Measurements from ENCODE around the gene RAVER1. TPM values are rescaled to one million over a fixed set of nuclear protein-coding genes. Genes with fewer than 3 reads are reported as not detected.

The RAVER1 gene, protein sequence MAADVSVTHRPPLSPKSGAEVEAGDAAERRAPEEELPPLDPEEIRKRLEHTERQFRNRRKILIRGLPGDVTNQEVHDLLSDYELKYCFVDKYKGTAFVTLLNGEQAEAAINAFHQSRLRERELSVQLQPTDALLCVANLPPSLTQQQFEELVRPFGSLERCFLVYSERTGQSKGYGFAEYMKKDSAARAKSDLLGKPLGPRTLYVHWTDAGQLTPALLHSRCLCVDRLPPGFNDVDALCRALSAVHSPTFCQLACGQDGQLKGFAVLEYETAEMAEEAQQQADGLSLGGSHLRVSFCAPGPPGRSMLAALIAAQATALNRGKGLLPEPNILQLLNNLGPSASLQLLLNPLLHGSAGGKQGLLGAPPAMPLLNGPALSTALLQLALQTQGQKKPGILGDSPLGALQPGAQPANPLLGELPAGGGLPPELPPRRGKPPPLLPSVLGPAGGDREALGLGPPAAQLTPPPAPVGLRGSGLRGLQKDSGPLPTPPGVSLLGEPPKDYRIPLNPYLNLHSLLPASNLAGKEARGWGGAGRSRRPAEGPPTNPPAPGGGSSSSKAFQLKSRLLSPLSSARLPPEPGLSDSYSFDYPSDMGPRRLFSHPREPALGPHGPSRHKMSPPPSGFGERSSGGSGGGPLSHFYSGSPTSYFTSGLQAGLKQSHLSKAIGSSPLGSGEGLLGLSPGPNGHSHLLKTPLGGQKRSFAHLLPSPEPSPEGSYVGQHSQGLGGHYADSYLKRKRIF
- 40.7 and 50.4 TPM in 2 replicates for total RNA-seq (2014; rRNA removed; shearing (Covaris generic))

DNA sequence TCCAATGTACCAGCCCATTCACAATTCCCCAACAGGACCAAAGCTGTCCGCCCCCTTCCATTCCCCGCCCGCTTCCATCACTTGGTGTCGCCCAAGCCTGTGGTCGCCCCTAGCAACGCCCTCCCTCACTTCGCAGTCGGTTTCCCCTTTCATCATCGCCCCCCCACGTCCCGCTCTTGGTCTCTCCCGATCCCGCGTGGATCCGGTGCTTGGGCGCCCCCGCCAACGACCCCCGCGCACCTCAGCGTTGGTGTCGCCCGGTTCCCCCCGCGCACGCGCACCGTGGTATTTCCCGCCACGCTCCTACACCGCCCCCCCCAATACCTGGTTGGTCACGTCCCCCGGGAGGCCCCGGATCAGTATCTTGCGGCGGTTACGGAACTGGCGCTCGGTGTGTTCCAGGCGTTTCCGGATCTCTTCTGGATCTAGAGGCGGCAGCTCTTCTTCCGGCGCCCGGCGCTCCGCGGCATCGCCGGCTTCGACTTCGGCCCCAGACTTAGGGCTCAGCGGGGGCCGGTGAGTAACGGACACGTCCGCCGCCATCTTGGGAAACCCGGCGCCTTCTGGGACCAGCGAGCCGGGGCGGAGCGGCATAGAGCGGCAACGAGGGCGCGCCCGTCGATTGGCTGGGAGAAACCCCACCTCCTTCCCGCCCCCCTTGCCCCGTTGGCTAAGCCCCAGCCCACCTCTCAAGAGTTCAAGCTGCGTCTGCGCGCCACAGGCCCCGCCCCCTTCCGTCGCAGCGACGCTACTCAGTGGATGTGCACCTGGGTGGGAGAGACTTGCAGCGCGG, at the start of gene RAVER1:
Gene RAVER1, minus strand, starts transcription at position 565 of the 793 bp plus-strand sequence. Its CDS starts 22 bp downstream, at position 543.

DNA sequence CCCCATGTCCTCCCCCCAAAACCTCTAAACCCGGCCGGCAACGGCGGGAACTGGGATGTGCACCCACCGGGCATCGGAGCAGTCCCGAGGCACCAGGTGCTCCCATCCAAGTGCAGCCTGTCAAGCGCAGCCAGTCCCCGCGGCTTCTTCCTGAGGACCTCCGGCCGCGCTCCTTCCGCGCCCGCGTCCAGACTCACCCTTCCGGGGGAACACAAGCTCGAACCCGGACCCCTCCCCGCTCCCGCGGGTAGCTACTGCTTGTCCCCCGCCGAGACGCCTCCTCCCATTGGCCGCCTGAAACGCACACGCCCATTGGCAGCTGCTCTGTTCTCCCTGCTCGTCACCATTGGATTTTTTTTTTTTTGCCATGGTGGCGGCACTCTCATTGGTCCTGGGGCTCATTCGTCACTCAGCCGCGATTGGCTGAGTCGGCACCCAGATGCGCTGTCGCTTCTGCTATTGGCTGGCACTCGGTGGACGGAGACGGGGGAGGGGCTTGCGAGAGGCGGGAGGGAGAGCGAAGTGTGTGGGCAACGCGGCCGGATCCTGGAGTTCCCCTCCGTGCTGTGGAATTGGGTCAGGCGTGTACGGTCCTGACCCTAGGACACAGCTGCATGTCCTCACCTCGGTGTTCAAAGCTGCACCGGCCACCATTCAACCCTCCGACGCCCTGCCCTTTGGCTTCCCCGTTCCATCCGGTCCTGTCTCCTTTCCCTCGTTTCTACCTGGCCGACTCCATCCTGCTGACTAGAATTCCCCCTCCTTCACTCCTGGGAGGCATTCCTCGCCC, 47.2 kb upstream of the RAVER1 start, which contains the start of gene TYK2:
Gene TYK2, minus strand, starts transcription at position 260 of the 790 bp plus-strand sequence. CDS start 2,166 bp downstream, outside the sequence.

GRCh38 chr19:10339380-10339960, 6.1 kb upstream of the RAVER1 start, which contains the start of gene ICAM3:
Gene ICAM3, minus strand, starts transcription at chr19:10339624. Its CDS starts 10 bp downstream, at chr19:10339614.

DNA sequence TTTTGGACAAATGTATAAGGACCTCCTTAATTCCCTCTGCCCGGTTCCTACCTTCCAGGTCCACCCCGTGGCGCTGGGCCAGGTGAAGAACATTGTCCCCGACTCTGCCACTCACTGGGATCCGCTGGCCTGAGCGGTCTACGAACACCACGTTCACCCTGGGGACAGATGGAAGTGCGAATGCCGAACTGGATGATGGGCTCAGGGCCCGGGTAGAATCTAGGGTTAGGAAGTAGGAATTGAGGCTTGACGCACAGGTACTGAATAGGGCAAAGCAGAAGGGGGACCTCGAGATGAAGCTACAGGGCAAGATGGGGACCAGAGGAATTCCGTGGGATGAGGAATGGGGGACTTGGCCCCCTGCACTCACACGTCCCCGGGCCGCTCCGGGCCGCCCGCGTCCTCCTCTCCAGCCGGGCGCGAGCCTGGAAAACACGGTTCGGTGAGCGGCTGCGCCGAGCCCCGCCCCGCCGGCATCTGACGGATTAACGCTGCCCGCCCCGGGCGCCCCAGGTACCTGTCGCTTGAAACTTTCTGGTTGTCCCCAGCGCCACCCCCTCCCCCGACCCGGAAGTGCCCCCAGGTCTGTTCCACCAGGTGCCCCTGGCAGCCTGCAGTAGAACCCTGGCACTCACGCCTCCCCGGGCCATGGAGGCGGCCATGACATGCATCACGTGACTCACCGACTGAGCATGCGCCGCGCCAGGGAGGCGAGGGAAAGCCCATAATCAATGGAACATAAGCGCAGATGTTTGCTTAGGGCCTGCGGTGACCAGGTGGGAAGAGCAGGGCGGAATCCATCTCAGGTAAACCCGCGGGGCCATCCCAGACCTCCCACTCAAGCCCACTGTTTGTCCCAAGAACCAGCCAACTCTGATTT, 17.8 kb downstream of the RAVER1 start, which contains the start of gene FDX2:
Gene FDX2, minus strand, starts transcription at position 681 of the 880 bp plus-strand sequence. Its CDS starts 19 bp downstream, at position 662.

DNA sequence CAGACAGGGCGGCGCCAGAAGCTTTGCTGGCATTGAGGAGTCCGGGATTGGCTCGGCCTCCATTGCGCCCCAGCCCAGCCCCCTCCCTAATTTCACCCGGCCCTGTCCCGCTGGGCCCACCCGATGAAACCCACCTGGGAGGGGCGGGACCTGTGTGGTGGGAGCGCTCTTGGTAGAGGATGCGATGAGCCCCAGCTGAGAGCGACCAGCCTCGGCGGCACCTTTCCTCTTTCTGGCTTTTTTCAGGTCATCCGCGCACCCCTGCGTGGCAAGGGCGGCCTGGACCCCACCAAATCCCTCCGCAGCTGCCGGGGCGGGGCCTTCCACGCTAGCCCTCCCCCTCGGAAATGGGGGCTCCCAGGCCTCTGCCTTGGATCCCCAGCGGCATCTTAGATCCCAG, 23.9 kb downstream of the RAVER1 start, which contains the start of gene ZGLP1:
Gene ZGLP1, minus strand, starts transcription at position 393 of the 400 bp plus-strand sequence.

DNA sequence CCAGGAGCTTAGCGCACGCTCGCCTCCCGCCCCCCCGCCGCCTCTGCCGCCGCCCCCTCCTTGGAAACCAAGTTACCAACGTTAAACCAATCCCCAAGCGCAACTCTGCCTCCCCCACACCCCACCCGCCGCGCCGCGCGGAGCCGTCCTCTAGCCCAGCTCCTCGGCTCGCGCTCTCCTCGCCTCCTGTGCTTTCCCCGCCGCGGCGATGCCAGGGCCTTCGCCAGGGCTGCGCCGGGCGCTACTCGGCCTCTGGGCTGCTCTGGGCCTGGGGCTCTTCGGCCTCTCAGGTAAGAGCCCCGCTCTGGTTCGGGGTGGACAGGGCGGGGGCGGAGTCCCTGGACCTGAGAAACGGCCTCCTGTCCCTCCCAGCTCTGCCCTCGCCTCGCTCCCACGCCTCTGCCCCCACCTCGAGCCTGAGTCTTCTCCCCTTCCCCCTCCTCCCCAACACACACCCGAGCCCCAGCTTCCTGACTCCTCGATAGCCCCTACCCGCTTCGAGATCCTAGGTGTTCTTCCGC, 43.4 kb downstream of the RAVER1 start, which contains the start of gene ICAM5:
Gene ICAM5, plus strand, starts transcription at position 117 of the 521 bp plus-strand sequence. Its CDS starts 92 bp downstream, at position 209.

DNA sequence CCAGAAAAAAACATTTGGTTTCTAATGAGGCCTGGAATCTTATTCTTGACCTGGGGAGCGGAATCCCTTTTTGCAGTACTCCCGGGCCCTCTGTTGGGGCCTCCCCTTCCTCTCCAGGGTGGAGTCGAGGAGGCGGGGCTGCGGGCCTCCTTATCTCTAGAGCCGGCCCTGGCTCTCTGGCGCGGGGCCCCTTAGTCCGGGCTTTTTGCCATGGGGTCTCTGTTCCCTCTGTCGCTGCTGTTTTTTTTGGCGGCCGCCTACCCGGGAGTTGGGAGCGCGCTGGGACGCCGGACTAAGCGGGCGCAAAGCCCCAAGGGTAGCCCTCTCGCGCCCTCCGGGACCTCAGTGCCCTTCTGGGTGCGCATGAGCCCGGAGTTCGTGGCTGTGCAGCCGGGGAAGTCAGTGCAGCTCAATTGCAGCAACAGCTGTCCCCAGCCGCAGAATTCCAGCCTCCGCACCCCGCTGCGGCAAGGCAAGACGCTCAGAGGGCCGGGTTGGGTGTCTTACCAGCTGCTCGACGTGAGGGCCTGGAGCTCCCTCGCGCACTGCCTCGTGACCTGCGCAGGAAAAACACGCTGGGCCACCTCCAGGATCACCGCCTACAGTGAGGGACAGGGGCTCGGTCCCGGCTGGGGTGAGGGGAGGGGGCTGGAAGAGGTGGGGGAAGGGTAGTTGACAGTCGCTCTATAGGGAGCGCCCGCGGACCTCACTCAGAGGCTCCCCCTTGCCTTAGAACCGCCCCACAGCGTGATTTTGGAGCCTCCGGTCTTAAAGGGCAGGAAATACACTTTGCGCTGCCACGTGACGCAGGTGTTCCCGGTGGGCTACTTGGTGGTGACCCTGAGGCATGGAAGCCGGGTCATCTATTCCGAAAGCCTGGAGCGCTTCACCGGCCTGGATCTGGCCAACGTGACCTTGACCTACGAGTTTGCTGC, 46.3 kb downstream of the RAVER1 start, which contains the start of gene ICAM4:
Gene ICAM4, plus strand, starts transcription at position 153 of the 935 bp plus-strand sequence. Its CDS starts 58 bp downstream, at position 211.

GRCh38 chr19:10270616-10271394, 62.5 kb downstream of the RAVER1 start, which contains the start of gene ICAM1:
Gene ICAM1, plus strand, starts transcription at chr19:10271120. Its CDS starts 40 bp downstream, at chr19:10271160.

Small RNA genes lying within 50 kb of the gene (small RNA-seq; reads per million reads assigned to genes)
- gene AC011511.1 (not detected), gene AC011511.4 (not detected)

Other genes starting within 250 kb of the RAVER1 start
- gene SHFL, start 247.2 kb downstream of the RAVER1 start, total RNA-seq (2014; rRNA removed; shearing (Covaris generic)) = 25.4 and 28.4 TPM in 2 replicates
- 0.34 and 0.94 TPM in 2 replicates for gene ANGPTL6, start 230.9 kb downstream of the RAVER1 start, total RNA-seq (2014; rRNA removed; shearing (Covaris generic))
- gene PPAN, start 227.2 kb downstream of the RAVER1 start, total RNA-seq (2014; rRNA removed; shearing (Covaris generic)) = 119 and 135 TPM in 2 replicates
- gene P2RY11, start 221.8 kb downstream of the RAVER1 start, total RNA-seq (2014; rRNA removed; shearing (Covaris generic)) = 20.8 and 21.1 TPM in 2 replicates
- gene EIF3G, start 213.6 kb downstream of the RAVER1 start, total RNA-seq (2014; rRNA removed; shearing (Covaris generic)) = 698 and 733 TPM in 2 replicates
- gene DNMT1, start 138.6 kb downstream of the RAVER1 start, total RNA-seq (2014; rRNA removed; shearing (Covaris generic)) = 221 and 236 TPM in 2 replicates
- 18.5 and 21.3 TPM in 2 replicates for gene S1PR2, start 102.2 kb downstream of the RAVER1 start, total RNA-seq (2014; rRNA removed; shearing (Covaris generic))
- 144 and 170 TPM in 2 replicates for gene MRPL4, start 81.3 kb downstream of the RAVER1 start, total RNA-seq (2014; rRNA removed; shearing (Covaris generic))
- gene ICAM1, start 62.4 kb downstream of the RAVER1 start, total RNA-seq (2014; rRNA removed; shearing (Covaris generic)) = 24.8 and 28.8 TPM in 2 replicates
- gene ICAM4, start 46.6 kb downstream of the RAVER1 start, total RNA-seq (2014; rRNA removed; shearing (Covaris generic)) = 0.30 and 0.58 TPM in 2 replicates
- 20.3 TPM in 2 replicates for gene ICAM5, start 43.6 kb downstream of the RAVER1 start, total RNA-seq (2014; rRNA removed; shearing (Covaris generic))
- 1.0 and 2.4 TPM in 2 replicates for gene ZGLP1, start 23.7 kb downstream of the RAVER1 start, total RNA-seq (2014; rRNA removed; shearing (Covaris generic))
- gene FDX2, start 17.5 kb downstream of the RAVER1 start, total RNA-seq (2014; rRNA removed; shearing (Covaris generic)) = 38.9 and 43.2 TPM in 2 replicates
- 12.8 and 19.7 TPM in 2 replicates for gene ICAM3, start 6.1 kb upstream of the RAVER1 start, total RNA-seq (2014; rRNA removed; shearing (Covaris generic))
- gene TYK2, start 47.0 kb upstream of the RAVER1 start, total RNA-seq (2014; rRNA removed; shearing (Covaris generic)) = 141 and 161 TPM in 2 replicates
- gene CDC37, start 70.0 kb upstream of the RAVER1 start, total RNA-seq (2014; rRNA removed; shearing (Covaris generic)) = 639 and 659 TPM in 2 replicates
- 4.5 and 4.9 TPM in 2 replicates for gene PDE4A, start 87.0 kb upstream of the RAVER1 start, total RNA-seq (2014; rRNA removed; shearing (Covaris generic))
- 69.0 and 75.7 TPM in 2 replicates for gene KEAP1, start 169.8 kb upstream of the RAVER1 start, total RNA-seq (2014; rRNA removed; shearing (Covaris generic))
- gene S1PR5, start 183.9 kb upstream of the RAVER1 start, total RNA-seq (2014; rRNA removed; shearing (Covaris generic)) = 1.9 and 3.9 TPM in 2 replicates
- 49.4 and 49.9 TPM in 2 replicates for gene ATG4D, start 210.4 kb upstream of the RAVER1 start, total RNA-seq (2014; rRNA removed; shearing (Covaris generic))
- gene KRI1, start 232.5 kb upstream of the RAVER1 start, total RNA-seq (2014; rRNA removed; shearing (Covaris generic)) = 58.0 and 61.9 TPM in 2 replicates
- 16.3 and 17.4 TPM in 2 replicates for gene CDKN2D, start 235.4 kb upstream of the RAVER1 start, total RNA-seq (2014; rRNA removed; shearing (Covaris generic))

Data from A375 (cell line).